ENCODE results near the gene USP11.

USP11 gene

DNA sequence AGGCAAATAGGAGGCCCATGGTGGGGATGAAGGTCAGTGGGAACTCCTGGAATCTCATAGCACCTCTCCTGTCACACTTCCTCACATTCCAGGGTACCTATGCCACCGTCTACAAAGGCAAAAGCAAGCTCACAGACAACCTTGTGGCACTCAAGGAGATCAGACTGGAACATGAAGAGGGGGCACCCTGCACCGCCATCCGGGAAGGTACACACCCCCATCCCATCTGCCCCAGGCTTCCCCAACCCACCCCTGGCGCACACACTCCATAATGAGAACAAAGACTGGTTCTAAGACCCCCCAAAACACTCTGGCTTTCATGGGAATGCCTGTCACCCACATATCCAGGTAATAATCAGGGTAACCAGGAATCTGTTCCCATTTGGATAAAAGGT lies 7.9 kb upstream of the USP11 start:
- no peak for DNase-seq (ENCODE audit: low spot score)

DNA sequence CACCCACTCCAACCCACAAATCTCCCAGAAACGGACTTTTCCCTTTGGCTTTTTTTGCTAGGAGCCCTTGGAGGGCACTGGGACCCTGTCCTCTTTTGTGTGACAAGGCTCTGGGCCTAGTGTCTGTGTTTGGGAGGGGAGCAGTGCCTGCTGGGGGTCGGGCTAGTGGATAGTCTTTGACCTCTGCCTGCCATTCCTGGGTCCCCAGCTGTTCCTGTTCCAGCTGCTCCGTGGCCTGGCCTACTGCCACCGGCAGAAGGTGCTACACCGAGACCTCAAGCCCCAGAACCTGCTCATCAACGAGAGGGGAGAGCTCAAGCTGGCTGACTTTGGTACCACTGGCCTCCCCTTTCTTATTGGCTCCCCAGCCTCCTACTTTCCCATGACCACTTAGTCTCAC lies 6.7 kb upstream of the USP11 start:
- no peak for DNase-seq (ENCODE audit: low spot score)

DNA sequence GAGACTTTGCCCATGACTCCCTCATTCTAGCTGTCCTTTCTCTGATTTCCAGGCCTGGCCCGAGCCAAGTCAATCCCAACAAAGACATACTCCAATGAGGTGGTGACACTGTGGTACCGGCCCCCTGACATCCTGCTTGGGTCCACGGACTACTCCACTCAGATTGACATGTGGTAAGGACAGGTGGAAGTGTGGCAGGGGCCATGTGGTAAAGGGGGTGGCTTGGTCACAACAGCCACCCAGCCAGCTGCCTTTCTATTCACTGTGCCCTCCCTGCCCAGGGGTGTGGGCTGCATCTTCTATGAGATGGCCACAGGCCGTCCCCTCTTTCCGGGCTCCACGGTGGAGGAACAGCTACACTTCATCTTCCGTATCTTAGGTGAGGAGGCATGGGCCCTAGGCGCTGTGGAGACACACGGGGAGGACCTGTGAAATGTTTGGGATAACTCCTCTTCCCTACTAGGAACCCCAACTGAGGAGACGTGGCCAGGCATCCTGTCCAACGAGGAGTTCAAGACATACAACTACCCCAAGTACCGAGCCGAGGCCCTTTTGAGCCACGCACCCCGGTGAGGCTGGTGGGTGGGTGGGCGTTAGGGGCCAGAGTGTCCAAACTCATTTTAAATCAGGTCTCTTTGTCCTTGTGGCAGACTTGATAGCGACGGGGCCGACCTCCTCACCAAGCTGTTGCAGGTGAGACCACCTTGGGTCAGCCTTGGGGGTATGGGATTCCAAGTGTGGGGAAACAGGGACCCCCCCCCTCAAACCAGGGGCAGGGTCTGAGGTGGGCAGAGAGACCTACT lies 6.1 kb upstream of the USP11 start:
- no peak for DNase-seq (ENCODE audit: low spot score)

DNA sequence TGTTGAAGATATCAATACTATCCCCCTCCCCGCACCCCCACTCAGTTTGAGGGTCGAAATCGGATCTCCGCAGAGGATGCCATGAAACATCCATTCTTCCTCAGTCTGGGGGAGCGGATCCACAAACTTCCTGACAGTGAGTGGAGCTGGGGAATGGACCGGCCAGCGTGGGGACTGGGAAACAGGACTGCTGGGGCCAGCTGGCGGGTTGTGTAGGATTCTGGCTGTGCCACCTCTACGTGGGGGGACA lies 5.5 kb upstream of the USP11 start:
- no peak for DNase-seq (ENCODE audit: low spot score)

DNA sequence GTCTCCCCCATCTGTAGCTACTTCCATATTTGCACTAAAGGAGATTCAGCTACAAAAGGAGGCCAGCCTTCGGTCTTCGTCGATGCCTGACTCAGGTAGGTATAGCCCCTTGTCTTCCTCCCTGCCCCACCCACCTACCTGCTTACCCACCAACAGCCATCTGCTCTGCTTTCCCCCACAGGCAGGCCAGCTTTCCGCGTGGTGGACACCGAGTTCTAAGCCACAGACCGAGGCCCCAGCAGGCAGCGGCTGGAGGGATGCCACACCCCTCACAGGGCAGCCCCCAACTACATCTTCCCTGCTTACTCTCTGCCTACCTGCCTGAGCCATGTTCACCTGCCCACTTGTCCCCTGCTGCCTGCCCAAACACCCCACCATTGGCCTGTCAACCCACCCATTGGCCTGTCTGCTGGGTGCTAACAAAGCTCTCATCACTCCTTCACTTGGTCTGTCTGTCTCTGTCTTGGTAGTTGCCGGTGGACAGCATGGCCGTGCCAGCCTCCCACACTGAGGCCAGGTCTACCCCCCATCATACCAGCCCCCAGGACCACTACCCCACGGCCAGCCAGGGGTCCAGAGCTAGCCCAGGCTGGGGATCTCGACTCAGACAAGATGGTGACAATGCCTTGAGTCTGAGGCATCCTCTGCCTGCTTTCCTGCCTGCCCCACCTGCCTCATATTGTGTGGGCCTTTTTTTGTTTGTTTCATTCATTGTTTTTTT lies 4.1 kb upstream of the USP11 start:
- no peak for DNase-seq (ENCODE audit: low spot score)

DNA sequence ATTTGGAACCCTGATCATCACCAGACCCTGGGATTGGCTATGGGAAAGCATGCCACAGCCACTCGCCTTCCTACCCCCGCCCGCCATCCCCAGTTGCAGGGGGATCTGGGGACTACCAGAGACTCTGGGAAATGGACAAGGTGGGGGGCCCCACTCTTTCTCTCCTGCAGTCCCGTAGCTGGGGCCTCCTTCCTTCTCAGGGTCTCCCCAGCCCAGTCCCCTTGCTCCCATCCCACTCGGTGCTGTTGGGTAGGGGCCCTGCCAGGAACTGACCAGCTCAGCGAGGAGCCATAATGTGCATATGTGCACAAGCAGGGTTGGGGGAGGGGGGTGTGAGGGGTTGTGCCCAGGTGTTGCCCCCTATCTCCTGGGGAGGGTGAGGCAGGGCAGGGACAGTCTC lies 3.4 kb upstream of the USP11 start:
- no peak for DNase-seq (ENCODE audit: low spot score)

DNA sequence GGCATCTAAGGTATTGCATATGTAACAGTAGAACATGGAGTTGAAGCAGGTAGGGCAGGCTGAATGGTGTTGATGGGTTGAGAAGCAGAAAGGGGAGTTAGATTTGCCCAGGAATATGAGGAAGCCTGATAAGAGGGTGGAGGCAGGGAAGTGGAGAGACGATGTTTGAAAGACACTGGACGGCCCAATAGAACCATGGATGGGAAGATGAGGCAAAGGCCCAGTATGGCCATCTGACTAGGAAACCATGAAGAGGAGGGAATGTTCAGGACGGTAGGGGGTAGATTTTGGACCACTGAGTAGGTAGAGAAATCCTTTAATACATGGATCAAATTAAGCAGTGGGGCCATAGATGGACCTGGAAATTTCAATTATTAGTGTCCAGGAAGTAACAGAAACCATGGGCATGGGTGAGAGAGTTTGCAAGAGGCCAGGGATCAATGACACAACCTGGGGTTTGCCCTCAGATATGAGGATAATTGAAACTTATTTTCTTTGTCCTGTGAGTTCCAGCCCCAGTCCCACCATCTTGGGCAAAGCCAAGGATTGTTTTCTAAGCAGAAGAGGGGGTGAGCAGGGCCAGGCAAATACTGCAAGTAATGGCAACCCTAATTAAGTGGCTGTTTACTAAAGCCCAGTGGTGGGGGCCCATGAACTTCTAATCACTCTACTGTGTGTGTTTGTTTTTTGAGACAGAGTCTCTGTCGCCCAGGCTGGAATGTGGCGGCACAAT lies 2.5 kb upstream of the USP11 start:
- DNase-seq (ENCODE audit: low spot score) = no peak

DNA sequence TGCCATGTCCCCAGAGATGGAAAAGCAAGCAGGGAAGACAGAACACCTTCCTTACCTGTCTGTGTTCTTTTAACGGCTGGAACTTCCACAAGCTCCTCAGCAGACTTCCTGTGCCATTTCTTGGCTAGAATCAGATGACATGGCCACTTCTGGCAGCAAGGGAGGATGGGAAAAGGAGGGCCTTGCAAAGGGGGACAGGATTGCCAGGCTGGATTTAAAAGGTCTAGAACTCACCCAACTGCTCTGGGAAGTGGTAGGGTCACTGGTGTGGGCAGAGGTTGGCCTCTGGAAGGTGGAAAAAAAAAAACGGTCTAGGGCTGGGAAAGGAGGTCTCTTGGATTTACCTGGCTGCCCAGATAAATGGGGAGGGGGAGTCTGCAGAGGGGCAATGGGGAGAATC lies 1.6 kb upstream of the USP11 start:
- DNase-seq (ENCODE audit: low spot score) = no peak

DNA sequence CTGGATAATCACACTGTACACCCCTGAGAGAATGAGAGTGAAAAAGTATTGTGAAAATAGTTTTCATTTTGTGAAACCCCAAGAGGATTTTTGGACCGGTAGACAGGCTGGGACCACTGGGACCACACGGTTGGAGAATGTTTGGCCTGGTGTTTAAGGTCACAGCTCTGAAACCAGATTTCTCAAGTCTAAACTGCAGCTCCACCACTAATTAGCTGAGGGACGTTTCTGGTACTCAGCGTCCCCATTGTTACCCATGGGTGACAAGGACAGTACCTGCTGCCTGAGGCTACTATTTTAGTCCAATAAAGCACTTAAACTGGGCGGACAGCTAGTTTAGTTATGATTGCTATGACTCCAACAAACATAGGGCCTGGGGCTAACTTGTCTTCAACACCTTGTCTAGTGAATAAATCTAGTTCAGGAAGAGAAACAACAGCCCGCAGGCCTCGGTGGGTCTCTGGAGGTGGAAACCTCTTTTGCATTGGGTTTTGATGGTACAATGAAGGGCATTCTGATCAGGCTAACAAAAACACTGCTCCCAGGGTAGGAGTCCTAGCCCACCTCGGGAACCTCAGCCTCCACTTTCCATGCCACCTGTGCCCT lies 509 bp upstream of the USP11 start:
- no peak for DNase-seq (ENCODE audit: low spot score)

DNA sequence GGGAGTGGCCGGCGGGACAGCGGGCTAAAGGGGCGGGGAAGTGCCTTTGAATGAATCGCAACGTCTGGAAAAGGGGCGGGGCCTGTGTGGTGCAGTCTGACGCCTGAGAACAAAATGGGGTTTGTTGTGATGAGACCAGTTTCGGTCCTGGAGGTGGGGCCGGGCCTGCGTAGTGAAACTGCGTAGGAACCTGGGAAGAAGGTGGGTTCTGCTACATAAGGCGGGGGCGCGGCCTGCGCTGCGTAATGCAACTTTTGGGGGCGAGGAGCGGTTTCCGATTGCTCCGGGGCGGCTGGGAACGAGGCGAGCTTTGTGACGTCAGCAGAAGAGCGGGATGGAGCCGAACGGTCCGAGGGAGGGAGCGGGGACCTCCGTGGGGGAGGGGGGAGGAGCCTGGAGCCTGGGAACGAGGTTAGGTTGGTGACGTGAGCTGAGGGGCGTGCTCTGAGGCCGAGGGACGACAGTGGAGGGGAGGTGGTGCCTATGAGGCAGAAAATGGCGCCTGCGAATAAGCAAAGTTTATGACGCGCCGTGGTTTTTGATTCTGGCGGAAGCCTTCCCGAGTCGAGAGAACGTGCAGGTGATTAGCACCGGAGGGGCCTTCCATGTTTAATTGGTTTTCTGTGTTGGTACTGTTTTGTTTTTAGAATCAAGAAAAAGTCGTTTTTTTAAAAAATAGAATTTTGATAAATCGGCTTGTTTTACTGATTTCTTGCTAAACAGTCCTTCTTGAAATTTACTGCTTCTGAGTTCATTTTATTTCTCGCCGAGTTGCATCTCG lies 714 bp downstream of the USP11 start:
- peak; percentile 88 for DNase-seq (ENCODE audit: low spot score)

DNA sequence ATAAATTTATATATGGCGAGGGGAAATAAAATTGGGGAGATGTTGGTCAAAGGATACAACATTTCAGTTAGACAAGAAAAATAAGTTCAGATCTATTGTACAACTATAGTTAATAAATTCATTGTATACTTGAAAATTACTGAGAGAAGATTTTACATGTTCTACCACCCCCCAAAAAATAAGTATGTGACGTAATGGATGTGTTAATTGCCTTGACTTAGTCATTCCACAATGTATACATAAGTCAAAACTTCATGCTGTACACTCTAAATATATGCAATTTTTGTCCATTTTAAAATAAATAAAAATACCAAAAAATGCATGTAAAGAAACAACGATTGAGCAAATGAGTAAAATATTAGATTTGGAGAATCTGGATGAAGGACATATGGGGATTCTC lies 1.8 kb downstream of the USP11 start:
- DNase-seq (ENCODE audit: low spot score) = no peak

DNA sequence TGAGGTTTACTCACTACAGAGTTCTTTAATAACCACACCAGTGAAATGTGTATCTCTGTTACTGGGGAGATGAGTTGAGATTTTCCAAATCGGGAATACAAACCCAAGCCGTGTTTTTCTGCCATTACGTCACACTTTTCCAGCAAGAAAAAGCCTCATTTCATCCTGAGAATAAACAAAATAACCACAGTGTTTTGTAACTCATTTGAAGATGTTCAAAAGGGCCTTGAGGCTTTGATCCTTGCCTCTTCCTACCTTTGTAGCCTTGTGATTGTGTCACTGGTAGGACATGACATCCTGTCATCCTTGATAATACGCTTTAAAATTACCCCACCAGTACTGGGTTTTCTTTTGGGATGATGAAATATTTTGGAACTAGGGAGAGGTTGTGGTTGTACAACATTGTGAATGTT lies 2.9 kb downstream of the USP11 start:
- DNase-seq (ENCODE audit: low spot score) = no peak

DNA sequence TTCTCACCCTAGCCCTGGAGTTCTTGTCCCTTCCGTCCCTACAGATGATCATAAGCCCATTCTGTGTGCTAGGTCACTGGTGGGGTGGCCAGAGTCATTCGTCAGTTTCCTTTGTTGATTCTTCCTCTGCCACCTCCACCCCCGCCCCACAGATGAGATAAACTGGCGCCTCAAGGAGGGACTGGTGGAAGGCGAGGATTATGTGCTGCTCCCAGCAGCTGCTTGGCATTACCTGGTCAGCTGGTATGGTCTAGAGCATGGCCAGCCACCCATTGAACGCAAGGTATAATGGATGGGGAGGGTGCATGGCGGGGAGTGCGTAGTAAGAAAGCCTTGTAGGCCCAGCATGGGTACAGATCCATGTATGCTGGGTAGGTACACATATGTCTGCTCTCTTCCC lies 6.4 kb downstream of the USP11 start:
- no peak for DNase-seq (ENCODE audit: low spot score)

DNA sequence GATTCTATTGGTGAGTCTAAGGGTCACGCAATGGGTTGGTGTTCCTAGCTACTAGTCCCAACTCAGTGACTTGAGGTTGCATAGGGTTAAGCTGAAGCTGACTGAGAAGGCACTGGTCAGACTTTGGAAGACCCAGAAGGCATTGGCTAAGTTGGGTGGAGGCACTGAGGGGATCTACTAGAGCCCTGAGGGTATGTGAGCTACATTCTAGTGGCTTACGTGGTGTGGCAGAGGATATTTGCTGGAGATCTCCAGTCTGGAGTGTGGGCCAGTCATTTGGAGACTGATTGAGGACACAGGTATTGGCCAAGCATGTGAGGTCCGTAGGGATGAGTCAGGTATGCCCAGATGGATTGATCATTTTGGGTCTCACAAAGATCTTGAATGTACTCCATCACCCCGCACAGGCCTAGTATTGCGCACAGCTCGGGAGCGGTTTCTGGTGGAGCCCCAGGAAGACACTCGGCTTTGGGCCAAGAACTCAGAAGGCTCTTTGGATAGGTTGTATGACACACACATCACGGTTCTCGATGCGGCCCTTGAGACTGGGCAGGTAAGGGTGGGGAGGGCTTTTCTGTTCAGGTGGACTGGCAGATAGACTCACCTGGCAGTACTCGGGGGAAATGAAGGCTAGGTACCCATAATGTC lies 7.2 kb downstream of the USP11 start:
- no peak for DNase-seq (ENCODE audit: low spot score)

DNA sequence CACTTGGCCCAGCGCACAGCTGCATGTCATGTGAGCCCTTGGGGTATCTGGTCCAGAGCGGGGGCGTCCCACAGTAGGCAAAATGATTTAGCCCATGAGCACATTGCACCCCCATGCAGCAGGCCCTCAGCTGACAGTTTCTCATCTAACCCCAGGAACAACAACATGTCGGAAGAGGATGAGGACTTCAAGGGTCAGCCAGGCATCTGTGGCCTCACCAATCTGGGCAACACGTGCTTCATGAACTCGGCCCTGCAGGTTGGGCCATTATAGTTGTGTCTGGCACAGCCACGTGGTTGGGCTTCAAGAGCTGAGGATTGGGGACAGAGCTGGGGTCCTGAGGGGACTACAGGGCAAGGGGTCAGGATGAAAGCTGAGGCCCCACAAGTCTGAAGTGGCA lies 7.8 kb downstream of the USP11 start:
- no peak for DNase-seq (ENCODE audit: low spot score)

DNA sequence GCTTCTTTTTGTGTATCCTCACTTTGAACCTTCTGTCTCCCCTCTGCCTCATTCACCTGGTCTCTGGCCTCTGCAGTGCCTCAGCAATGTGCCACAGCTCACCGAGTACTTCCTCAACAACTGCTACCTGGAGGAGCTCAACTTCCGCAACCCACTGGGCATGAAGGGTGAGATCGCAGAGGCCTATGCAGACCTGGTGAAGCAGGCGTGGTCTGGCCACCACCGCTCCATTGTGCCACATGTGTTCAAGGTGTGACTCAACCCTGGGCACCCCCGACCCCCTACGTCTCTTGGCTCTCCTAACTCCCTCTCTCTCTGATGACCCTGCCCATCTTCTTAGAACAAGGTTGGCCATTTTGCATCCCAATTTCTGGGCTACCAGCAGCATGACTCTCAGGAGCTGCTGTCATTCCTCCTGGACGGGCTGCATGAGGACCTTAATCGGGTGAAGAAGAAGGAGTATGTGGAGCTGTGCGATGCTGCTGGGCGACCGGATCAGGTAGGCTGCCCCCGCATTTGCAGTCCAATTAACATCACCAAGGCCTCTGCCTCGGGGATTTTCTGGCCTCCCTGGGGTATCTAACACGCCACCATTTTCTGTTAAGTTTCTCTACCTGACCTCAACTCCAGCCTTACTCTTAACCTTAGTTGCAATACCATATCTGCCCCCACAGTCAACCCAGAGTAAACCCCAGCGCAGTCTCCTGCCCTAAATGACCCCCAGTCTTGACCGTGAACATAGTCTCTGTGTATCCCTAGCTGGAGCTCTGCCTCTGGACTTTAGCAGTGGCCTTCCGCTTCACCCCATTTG lies 8.6 kb downstream of the USP11 start:
- DNase-seq (ENCODE audit: low spot score) = no peak

DNA sequence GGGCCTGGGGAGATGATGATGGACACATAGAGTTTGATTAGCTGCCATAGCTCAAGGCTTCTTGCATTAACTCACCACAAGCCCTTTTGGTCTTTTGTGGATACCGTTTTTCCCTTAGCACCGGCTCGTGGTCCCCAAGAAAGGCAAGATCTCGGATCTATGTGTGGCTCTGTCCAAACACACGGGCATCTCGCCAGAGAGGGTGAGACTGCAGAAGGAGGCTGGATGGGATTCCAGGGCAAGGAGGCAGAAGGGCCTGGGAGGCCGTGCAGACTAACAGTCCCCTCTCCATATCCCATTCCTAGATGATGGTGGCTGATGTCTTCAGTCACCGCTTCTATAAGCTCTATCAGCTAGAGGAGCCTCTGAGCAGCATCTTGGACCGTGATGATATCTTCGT lies 9.5 kb downstream of the USP11 start:
- DNase-seq (ENCODE audit: low spot score) = no peak

DNA sequence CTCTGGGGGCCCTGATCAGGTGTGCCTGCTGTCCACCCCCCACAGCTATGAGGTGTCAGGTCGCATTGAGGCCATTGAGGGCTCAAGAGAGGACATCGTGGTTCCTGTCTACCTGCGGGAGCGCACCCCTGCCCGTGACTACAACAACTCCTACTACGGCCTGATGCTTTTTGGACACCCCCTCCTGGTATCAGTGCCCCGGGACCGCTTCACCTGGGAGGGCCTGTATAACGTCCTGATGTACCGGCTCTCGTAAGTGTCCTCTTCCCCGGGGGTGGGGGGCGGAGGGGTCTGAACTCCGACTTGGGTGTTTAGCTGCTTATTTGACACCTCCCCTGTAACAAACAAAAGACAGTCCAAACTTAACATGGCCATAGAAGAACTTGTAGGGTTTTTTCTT lies 10.5 kb downstream of the USP11 start:
- DNase-seq (ENCODE audit: low spot score) = no peak

DNA sequence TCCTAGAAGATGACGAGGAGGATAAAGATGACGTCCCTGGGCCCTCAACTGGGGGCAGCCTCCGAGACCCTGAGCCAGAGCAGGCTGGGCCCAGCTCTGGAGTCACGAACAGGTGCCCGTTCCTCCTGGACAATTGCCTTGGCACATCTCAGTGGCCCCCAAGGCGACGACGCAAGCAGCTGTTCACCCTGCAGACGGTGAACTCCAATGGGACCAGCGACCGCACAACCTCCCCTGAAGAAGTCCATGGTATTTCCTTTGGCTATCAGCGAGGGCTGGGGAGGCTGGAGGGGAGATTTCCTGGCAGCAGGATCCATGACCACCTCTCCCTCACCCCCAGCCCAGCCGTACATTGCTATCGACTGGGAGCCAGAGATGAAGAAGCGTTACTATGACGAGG lies 11.9 kb downstream of the USP11 start:
- DNase-seq (ENCODE audit: low spot score) = no peak

DNA sequence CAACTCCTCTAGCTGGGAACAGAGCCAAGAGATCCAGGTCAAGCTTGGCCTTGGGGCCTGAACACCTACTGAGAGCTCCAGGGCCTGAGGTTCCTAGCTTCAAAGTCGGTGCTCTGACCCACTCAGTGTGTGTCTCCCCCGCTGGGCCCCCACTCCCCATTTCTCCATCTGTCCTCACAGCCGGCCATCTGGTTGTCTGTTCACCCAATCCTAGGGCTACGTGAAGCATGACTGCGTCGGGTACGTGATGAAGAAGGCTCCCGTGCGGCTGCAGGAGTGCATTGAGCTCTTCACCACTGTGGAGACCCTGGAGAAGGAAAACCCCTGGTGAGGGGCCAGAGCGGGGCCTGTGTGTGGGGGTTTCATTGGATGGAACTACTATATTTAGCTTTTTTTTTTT lies 12.3 kb downstream of the USP11 start:
- no peak for DNase-seq (ENCODE audit: low spot score)
